Psoas muscle (tissue), 8 donors: ENCODE results near the gene TIMP2. TPM values are rescaled to one million over a fixed set of nuclear protein-coding genes. Genes with fewer than 3 reads are reported as not detected.

Experiments used
- ATAC-seq, 4 donors: fragments of 200-7000 bp; cut with Tn5 transposase; one replicate each; pipeline ENCODE4 v1.9.1; 2020; ENCODE audit warnings: moderate library complexity in 3 of 4, mild to moderate bottlenecking in 2 of 4
- DNase-seq, 2 donors: peaks; one replicate each; pipeline ENCODE4 v3.0.0-alpha.2; 2020
- H3K27ac ChIP-seq: fragments of 200-600 bp; one replicate; pipeline ENCODE4 v1.8.0; 2022
- H3K27me3 ChIP-seq, 3 donors: fragments of 200-600 bp in 1 of 3; one replicate each; pipeline versions ENCODE4 v1.6.1 to v1.8.0; 2013 to 2022; ENCODE audit warnings: low read length in 2 of 3, mild to moderate bottlenecking in 2 of 3, moderate library complexity in 1 of 3; ENCODE audit not compliant: insufficient read depth in 3 of 3
- H3K36me3 ChIP-seq, 2 donors: fragments of 200-600 bp in 1 of 2; one replicate each; pipeline versions ENCODE4 v1.6.1 to v1.8.0; 2013 to 2022; ENCODE audit warnings: low read depth in 1 of 2, mild to moderate bottlenecking in 1 of 2, moderate library complexity in 1 of 2; ENCODE audit not compliant: insufficient read depth in 1 of 2
- H3K4me1 ChIP-seq: fragments of 200-600 bp; one replicate; pipeline ENCODE4 v1.8.0; 2022
- H3K4me3 ChIP-seq: fragments of 200-600 bp; one replicate; pipeline ENCODE4 v1.8.0; 2022; ENCODE audit warnings: mild to moderate bottlenecking
- H3K9me3 ChIP-seq: fragments of 200-600 bp; one replicate; pipeline ENCODE4 v1.8.0; 2022
- CTCF ChIP-seq: fragments of 200-600 bp; IDR thresholded peaks from one replicate; pipeline ENCODE4 v1.8.0; 2022; ENCODE audit warnings: antibody characterized with exemption
- WGBS, 3 donors: extraction: QIAGEN DNeasy Blood & Tissue Kit; methylation state at CpG; one replicate each; pipeline versions ENCODE4 v1.1.6 to v1.1.7; 2013; 5-methylcytosine and 5-hydroxymethylcytosine counted together
- intact Hi-C, 2 donors: fragments of 100-400 bp; cut with DNase I; formaldehyde crosslinking; loops; one replicate each; pipeline versions ENCODE4 v1.11.0 to v1.14.2; 2022
- polyA plus RNA-seq, 3 donors: library from polyadenylated mRNA; stranded (reverse); fragments of 200-250 nt; gene quantifications; one replicate each; pipeline ENCODE4 v1.2.3, GENCODE V29; 2013
- total RNA-seq, 4 donors: library from RNA; stranded (reverse); fragmentation: NEBNext Ultra II Directional in 2 of 4; extraction: Animal tissue kit (Norgen Biotek cat#: 25700) in 2 of 4; gene quantifications; one replicate each; pipeline versions ENCODE4 v1.2.1 to v1.2.4, GENCODE V29; 2021 to 2023
- donor health status: healthy with polysubstance abuse.
- donor health status: DM: no; HTN: no; CAD: no; lungs with moderate emphysema.
- donor health status: Bipolar disorder and iron deficiency.
- donor health status: healthy.
- donor health status: DM: yes; HTN: yes; CAD: no.
- donor health status: DM: no; HTN: no; CAD: no.
- donor health status: DM: no; HTN: no; CAD: no.
- donor health status: DM: yes; HTN: yes; CAD: no.

The TIMP2 gene
- total and polyA plus RNA-seq, 7 donors: 10.3 to 53.6 (median 18.5) TPM

GRCh38 chr17:78929908-78930775 lies 5.0 kb upstream of the TIMP2 start:
- no peaks in the 10 kb centered on the region for H3K9me3 ChIP-seq
- no peak for TF ChIP-seq CTCF
- DNase-seq: peak in 1 of 2 donors; percentile 53
- H3K4me3 ChIP-seq: no peak overlapping the region
- peaks cover 24% of the 10 kb centered on the region for H3K4me1 ChIP-seq
- peaks cover 0 to 6% (median 2%) of the 10 kb centered on the region in 3 donors for H3K27me3 ChIP-seq
- H3K27ac ChIP-seq: no peak overlapping the region
- WGBS, 3 donors: 38 to 57% (median 52%) methylated on average over 31 of the region's 31 CpGs
- H3K36me3 ChIP-seq: no peaks in the 10 kb centered on the region
- intact Hi-C loops: loop anchor here in 1 of 2 donors (5.0 kb wide), 1 partner anchor 53 kb away; no protein-coding TSS in a partner anchor
- no peak for ATAC-seq

DNA sequence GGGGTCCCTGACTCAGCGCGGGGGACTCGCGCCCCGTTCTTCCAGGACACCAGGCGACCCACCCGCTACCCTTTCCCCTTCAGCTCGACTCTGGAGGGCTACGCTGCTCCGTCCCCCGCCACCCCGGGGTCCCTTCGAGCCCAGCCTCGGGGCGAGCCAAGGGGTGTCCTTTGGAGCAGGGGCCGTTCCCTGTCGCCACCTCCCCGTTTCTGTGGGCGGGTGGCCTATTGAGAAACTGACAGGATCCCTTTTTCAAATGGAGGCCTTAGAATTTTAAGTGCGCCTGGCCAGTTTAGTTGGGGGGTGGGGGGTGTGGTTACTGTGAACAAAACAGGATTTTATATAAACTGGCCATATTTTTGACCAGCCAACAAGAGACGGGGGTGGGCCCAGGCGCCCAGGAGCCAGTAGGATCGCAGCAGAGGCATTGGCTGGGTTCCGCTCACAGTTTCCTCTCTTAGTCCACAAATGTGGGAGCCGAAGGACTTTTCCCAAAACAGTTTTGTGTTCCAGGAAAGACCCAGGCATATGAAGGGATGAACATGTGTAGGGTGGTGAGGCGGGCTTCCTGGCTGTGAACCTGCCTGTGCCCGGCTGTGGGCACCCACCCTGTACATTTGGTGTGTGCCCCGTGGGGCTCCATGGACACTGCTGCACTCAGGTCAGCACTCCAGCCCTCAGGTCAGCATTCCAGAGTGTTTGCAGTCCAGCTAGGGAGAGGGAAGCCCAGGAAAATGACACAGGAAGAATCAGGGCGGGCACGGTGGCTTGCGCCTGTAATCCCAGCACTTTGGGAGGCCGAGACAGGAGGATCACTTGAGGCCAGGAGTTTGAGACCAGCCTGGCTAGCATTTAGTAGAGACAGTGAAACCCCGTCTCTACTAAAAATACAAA lies 722 bp upstream of the TIMP2 start:
- WGBS, 3 donors: 31 to 50% (median 39%) methylated on average over 22 to 33 of the region's 33 CpGs
- no peaks in the 10 kb centered on the region for H3K9me3 ChIP-seq
- DNase-seq (peak; percentile 83 to 88), ATAC-seq (peak; percentile 31 to 68 (median 48))
- H3K4me1 ChIP-seq: peaks cover 11% of the 10 kb centered on the region
- TF ChIP-seq CTCF: no peak
- no peaks in the 10 kb centered on the region for H3K36me3 ChIP-seq
- peak overlapping the region; percentile 70 for H3K4me3 ChIP-seq
- peaks cover 0 to 11% (median 2%) of the 10 kb centered on the region in 3 donors for H3K27me3 ChIP-seq
- H3K27ac ChIP-seq: peak overlapping the region; percentile 79
- intact Hi-C loops: no loop called here

- DNase-seq (peak; percentile 49 to 66), ATAC-seq (no peak)
- Histone ChIP-seq H3K27me3 (peaks cover 0 to 11% (median 2%) of the 10 kb centered on the region in 3 donors), H3K4me1 (peaks cover 11% of the 10 kb centered on the region), H3K9me3 (no peaks in the 10 kb centered on the region), H3K27ac (peak overlapping the region; percentile 79), H3K36me3 (no peaks in the 10 kb centered on the region), H3K4me3 (peak overlapping the region; percentile 70)
- no peak for TF ChIP-seq CTCF
- intact Hi-C loops: no loop called here
- 2 to 6% (median 5%) methylated on average over 24 to 64 of the region's 64 CpGs for WGBS, 3 donors
Observed at GRCh38 chr17:78924481-78925151, 571 bp downstream of the TIMP2 start.

- intact Hi-C loops: no loop called here
- H3K4me1 ChIP-seq: peaks cover 11% of the 10 kb centered on the region
- no peak for ATAC-seq
Observed at GRCh38 chr17:78923660-78924453, 1.3 kb downstream of the TIMP2 start.

More at GRCh38 chr17:78923660-78924453, 1.3 kb downstream of the TIMP2 start:
- H3K36me3 ChIP-seq: no peaks in the 10 kb centered on the region
- H3K9me3 ChIP-seq: no peaks in the 10 kb centered on the region
- peak overlapping the region; percentile 70 for H3K4me3 ChIP-seq
- peak overlapping the region; percentile 79 for H3K27ac ChIP-seq
- TF ChIP-seq CTCF: no peak
- peak; percentile 47 to 70 for DNase-seq
- peaks cover 0 to 11% (median 2%) of the 10 kb centered on the region in 3 donors for H3K27me3 ChIP-seq
- 20 to 39% (median 27%) methylated on average over 27 to 28 of the region's 28 CpGs for WGBS, 3 donors
